SJCRH30 (cell line): ENCODE measurements around the gene ACSF2. TPM values are rescaled to one million over a fixed set of nuclear protein-coding genes. Genes with fewer than 3 reads are reported as not detected.

Experiments used
- DNase-seq, 2 experiments: peaks; one replicate each; pipeline ENCODE4 v3.0.0-alpha.2; 2015 to 2020
- H3K27ac ChIP-seq: fragments of 250-450 bp; sonication (Bioruptor Pico); 2 replicates; pipeline ENCODE4 v1.5.1; 2020; ENCODE audit warnings: mild to moderate bottlenecking, moderate library complexity
- H3K27me3 ChIP-seq: fragments of 250-450 bp; sonication (Bioruptor Pico); 2 replicates; pipeline ENCODE4 v1.5.1; 2020; ENCODE audit warnings: mild to moderate bottlenecking, moderate library complexity
- H3K36me3 ChIP-seq: fragments of 250-450 bp; sonication (Bioruptor Pico); 2 replicates; pipeline ENCODE4 v1.5.1; 2020; ENCODE audit warnings: mild to moderate bottlenecking, moderate library complexity
- H3K4me1 ChIP-seq: fragments of 250-450 bp; sonication (Bioruptor Pico); 2 replicates; pipeline ENCODE4 v1.5.1; 2020; ENCODE audit warnings: mild to moderate bottlenecking, moderate library complexity
- H3K4me3 ChIP-seq: fragments of 250-450 bp; sonication (Bioruptor Pico); 2 replicates; pipeline ENCODE4 v1.5.1; 2020; ENCODE audit warnings: mild to moderate bottlenecking, moderate library complexity
- H3K9me3 ChIP-seq: fragments of 250-450 bp; sonication (Bioruptor Pico); replicated peaks from 2 replicates; pipeline ENCODE4 v1.5.1; 2020; ENCODE audit warnings: mild to moderate bottlenecking, moderate library complexity
- total RNA-seq: library from RNA; depleted of rRNA; stranded (reverse); fragments of >200 nt; shearing (Covaris generic); gene quantifications from 2 replicates; pipeline ENCODE4 v1.2.3, GENCODE V29; 2014; rRNA removed

Gene ACSF2
- 6.3 and 6.7 TPM in 2 replicates for total RNA-seq

GRCh38 chr17:50425682-50426471 lies at the start of gene ACSF2:
Gene ACSF2, plus strand, starts transcription at chr17:50426218. Its CDS starts 44 bp downstream, at chr17:50426262.
- DNase-seq: peak; percentile 69 to 72
- Histone ChIP-seq H3K4me1 (peaks cover 8% of the 10 kb centered on the region; the same call in 1 of the 2 replicates), H3K27ac (peak within 1 kb of the TSS; percentile 63), H3K27me3 (no peaks in the 10 kb centered on the region), H3K4me3 (peak within 1 kb of the TSS; percentile 78), H3K9me3 (no peaks in the 10 kb centered on the region), H3K36me3 (no peaks in the 10 kb centered on the region)

GRCh38 chr17:50379351-50380132 lies 46.5 kb upstream of the ACSF2 start:
- Histone ChIP-seq H3K36me3 (peaks cover 30% of the 10 kb centered on the region), H3K27me3 (no peaks in the 10 kb centered on the region), H3K9me3 (no peaks in the 10 kb centered on the region), H3K4me1 (no peaks in the 10 kb centered on the region), H3K4me3 (no peak overlapping the region), H3K27ac (no peak overlapping the region)
- no peak for DNase-seq

- Histone ChIP-seq H3K4me1 (no peaks in the 10 kb centered on the region), H3K9me3 (no peaks in the 10 kb centered on the region), H3K36me3 (peaks cover 40% of the 10 kb centered on the region), H3K4me3 (no peak overlapping the region), H3K27ac (no peak overlapping the region), H3K27me3 (no peaks in the 10 kb centered on the region)
- DNase-seq: no peak
Measured at GRCh38 chr17:50380369-50381259, 45.4 kb upstream of the ACSF2 start.

GRCh38 chr17:50381260-50381815 lies 44.7 kb upstream of the ACSF2 start:
- Histone ChIP-seq H3K4me1 (no peaks in the 10 kb centered on the region), H3K4me3 (no peak overlapping the region), H3K36me3 (peaks cover 45% of the 10 kb centered on the region), H3K27ac (no peak overlapping the region), H3K27me3 (no peaks in the 10 kb centered on the region), H3K9me3 (no peaks in the 10 kb centered on the region)
- no peak for DNase-seq

GRCh38 chr17:50381920-50382319 lies 44.1 kb upstream of the ACSF2 start:
- no peak overlapping the region for H3K4me3 ChIP-seq
- H3K27ac ChIP-seq: no peak overlapping the region
- peaks cover 48% of the 10 kb centered on the region for H3K36me3 ChIP-seq
- no peak for DNase-seq
- H3K4me1 ChIP-seq: no peaks in the 10 kb centered on the region
- H3K27me3 ChIP-seq: no peaks in the 10 kb centered on the region
- H3K9me3 ChIP-seq: no peaks in the 10 kb centered on the region

- peaks cover 55% of the 10 kb centered on the region for H3K36me3 ChIP-seq
Measured at GRCh38 chr17:50382931-50383330, 43.1 kb upstream of the ACSF2 start.

GRCh38 chr17:50386510-50386909 lies 39.5 kb upstream of the ACSF2 start:
- no peaks in the 10 kb centered on the region for H3K27me3 ChIP-seq
- no peaks in the 10 kb centered on the region for H3K4me1 ChIP-seq
- H3K4me3 ChIP-seq: no peak overlapping the region
- H3K36me3 ChIP-seq: peaks cover 64% of the 10 kb centered on the region
- DNase-seq: no peak
- no peaks in the 10 kb centered on the region for H3K9me3 ChIP-seq
- H3K27ac ChIP-seq: no peak overlapping the region

More at GRCh38 chr17:50382931-50383330, 43.1 kb upstream of the ACSF2 start:
- no peaks in the 10 kb centered on the region for H3K27me3 ChIP-seq
- H3K27ac ChIP-seq: no peak overlapping the region
- H3K4me3 ChIP-seq: no peak overlapping the region
- H3K9me3 ChIP-seq: no peaks in the 10 kb centered on the region
- no peaks in the 10 kb centered on the region for H3K4me1 ChIP-seq
- no peak for DNase-seq

- DNase-seq: no peak
- no peaks in the 10 kb centered on the region for H3K27me3 ChIP-seq
- H3K4me1 ChIP-seq: no peaks in the 10 kb centered on the region
- no peak overlapping the region for H3K27ac ChIP-seq
- H3K4me3 ChIP-seq: no peak overlapping the region
- H3K36me3 ChIP-seq: peaks cover 69% of the 10 kb centered on the region
- H3K9me3 ChIP-seq: no peaks in the 10 kb centered on the region
Measured at GRCh38 chr17:50388728-50389127, 37.3 kb upstream of the ACSF2 start.

- Histone ChIP-seq H3K27ac (no peak overlapping the region), H3K36me3 (peaks cover 75% of the 10 kb centered on the region), H3K27me3 (no peaks in the 10 kb centered on the region), H3K4me1 (no peaks in the 10 kb centered on the region), H3K4me3 (no peak overlapping the region), H3K9me3 (no peaks in the 10 kb centered on the region)
- no peak for DNase-seq
Measured at GRCh38 chr17:50389534-50389933, 36.5 kb upstream of the ACSF2 start.

- Histone ChIP-seq H3K27me3 (no peaks in the 10 kb centered on the region), H3K4me3 (no peak overlapping the region), H3K36me3 (peaks cover 62% of the 10 kb centered on the region), H3K4me1 (no peaks in the 10 kb centered on the region), H3K9me3 (no peaks in the 10 kb centered on the region), H3K27ac (no peak overlapping the region)
- no peak for DNase-seq
Measured at GRCh38 chr17:50392621-50393020, 33.4 kb upstream of the ACSF2 start.

GRCh38 chr17:50393700-50394099 lies 32.3 kb upstream of the ACSF2 start:
- Histone ChIP-seq H3K36me3 (peaks cover 58% of the 10 kb centered on the region), H3K27ac (no peak overlapping the region), H3K4me3 (no peak overlapping the region), H3K4me1 (0 out of 2 replicates have a peak, but pooled peaks cover 3% of the 10 kb centered on the region), H3K9me3 (no peaks in the 10 kb centered on the region), H3K27me3 (no peaks in the 10 kb centered on the region)
- no peak for DNase-seq

- H3K4me3 ChIP-seq: no peak overlapping the region
- no peaks in the 10 kb centered on the region for H3K9me3 ChIP-seq
- no peaks in the 10 kb centered on the region for H3K27me3 ChIP-seq
- 0 out of 2 replicates have a peak, but pooled peaks cover 3% of the 10 kb centered on the region for H3K4me1 ChIP-seq
- H3K36me3 ChIP-seq: peaks cover 48% of the 10 kb centered on the region
- DNase-seq: no peak
- H3K27ac ChIP-seq: no peak overlapping the region
Measured at GRCh38 chr17:50394711-50395110, 31.3 kb upstream of the ACSF2 start.

- Histone ChIP-seq H3K9me3 (no peaks in the 10 kb centered on the region), H3K27ac (peak overlapping the region; percentile 78), H3K36me3 (peaks cover 39% of the 10 kb centered on the region), H3K4me1 (0 out of 2 replicates have a peak, but pooled peaks cover 3% of the 10 kb centered on the region), H3K4me3 (peak overlapping the region; percentile 92), H3K27me3 (no peaks in the 10 kb centered on the region)
- peak; percentile 35 to 51 for DNase-seq
Measured at GRCh38 chr17:50396261-50397110, 29.5 kb upstream of the ACSF2 start.
